ENCODE results near the gene ARHGAP29. TPM values are rescaled to one million over a fixed set of nuclear protein-coding genes. Genes with fewer than 3 reads are reported as not detected.

The ARHGAP29 gene
- total and polyA plus RNA-seq, 2 of the 8 experiments (the other 6 are each of a cell fraction or from before 2014, with no cell fraction given), result 0.57 to 3.2 TPM

DNA sequence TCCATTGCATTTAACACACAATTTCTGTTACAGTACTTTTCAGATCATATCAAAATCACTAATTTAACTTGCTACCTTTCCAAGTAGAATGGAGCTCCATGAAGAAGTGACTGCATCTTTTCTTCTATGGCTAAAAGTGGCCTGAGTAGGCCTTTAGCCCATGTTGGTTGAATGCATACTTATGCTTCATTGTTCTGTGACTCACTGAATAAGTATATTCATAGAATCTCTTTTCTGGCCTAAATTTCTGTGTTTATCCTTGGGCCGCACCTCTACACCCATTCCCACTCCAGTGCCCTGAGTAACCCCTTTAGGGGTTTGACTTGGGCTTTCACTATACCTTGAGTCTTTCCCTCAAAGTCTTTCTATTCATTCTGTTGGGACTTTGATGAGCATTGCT, 42.1 kb upstream of the ARHGAP29 start (continued):
- TF ChIP-seq, protein P1, sequence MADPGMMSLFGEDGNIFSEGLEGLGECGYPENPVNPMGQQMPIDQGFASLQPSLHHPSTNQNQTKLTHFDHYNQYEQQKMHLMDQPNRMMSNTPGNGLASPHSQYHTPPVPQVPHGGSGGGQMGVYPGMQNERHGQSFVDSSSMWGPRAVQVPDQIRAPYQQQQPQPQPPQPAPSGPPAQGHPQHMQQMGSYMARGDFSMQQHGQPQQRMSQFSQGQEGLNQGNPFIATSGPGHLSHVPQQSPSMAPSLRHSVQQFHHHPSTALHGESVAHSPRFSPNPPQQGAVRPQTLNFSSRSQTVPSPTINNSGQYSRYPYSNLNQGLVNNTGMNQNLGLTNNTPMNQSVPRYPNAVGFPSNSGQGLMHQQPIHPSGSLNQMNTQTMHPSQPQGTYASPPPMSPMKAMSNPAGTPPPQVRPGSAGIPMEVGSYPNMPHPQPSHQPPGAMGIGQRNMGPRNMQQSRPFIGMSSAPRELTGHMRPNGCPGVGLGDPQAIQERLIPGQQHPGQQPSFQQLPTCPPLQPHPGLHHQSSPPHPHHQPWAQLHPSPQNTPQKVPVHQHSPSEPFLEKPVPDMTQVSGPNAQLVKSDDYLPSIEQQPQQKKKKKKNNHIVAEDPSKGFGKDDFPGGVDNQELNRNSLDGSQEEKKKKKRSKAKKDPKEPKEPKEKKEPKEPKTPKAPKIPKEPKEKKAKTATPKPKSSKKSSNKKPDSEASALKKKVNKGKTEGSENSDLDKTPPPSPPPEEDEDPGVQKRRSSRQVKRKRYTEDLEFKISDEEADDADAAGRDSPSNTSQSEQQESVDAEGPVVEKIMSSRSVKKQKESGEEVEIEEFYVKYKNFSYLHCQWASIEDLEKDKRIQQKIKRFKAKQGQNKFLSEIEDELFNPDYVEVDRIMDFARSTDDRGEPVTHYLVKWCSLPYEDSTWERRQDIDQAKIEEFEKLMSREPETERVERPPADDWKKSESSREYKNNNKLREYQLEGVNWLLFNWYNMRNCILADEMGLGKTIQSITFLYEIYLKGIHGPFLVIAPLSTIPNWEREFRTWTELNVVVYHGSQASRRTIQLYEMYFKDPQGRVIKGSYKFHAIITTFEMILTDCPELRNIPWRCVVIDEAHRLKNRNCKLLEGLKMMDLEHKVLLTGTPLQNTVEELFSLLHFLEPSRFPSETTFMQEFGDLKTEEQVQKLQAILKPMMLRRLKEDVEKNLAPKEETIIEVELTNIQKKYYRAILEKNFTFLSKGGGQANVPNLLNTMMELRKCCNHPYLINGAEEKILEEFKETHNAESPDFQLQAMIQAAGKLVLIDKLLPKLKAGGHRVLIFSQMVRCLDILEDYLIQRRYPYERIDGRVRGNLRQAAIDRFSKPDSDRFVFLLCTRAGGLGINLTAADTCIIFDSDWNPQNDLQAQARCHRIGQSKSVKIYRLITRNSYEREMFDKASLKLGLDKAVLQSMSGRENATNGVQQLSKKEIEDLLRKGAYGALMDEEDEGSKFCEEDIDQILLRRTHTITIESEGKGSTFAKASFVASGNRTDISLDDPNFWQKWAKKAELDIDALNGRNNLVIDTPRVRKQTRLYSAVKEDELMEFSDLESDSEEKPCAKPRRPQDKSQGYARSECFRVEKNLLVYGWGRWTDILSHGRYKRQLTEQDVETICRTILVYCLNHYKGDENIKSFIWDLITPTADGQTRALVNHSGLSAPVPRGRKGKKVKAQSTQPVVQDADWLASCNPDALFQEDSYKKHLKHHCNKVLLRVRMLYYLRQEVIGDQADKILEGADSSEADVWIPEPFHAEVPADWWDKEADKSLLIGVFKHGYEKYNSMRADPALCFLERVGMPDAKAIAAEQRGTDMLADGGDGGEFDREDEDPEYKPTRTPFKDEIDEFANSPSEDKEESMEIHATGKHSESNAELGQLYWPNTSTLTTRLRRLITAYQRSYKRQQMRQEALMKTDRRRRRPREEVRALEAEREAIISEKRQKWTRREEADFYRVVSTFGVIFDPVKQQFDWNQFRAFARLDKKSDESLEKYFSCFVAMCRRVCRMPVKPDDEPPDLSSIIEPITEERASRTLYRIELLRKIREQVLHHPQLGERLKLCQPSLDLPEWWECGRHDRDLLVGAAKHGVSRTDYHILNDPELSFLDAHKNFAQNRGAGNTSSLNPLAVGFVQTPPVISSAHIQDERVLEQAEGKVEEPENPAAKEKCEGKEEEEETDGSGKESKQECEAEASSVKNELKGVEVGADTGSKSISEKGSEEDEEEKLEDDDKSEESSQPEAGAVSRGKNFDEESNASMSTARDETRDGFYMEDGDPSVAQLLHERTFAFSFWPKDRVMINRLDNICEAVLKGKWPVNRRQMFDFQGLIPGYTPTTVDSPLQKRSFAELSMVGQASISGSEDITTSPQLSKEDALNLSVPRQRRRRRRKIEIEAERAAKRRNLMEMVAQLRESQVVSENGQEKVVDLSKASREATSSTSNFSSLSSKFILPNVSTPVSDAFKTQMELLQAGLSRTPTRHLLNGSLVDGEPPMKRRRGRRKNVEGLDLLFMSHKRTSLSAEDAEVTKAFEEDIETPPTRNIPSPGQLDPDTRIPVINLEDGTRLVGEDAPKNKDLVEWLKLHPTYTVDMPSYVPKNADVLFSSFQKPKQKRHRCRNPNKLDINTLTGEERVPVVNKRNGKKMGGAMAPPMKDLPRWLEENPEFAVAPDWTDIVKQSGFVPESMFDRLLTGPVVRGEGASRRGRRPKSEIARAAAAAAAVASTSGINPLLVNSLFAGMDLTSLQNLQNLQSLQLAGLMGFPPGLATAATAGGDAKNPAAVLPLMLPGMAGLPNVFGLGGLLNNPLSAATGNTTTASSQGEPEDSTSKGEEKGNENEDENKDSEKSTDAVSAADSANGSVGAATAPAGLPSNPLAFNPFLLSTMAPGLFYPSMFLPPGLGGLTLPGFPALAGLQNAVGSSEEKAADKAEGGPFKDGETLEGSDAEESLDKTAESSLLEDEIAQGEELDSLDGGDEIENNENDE (IDR thresholded peaks at IDR 0.05; ENCODE audit: insufficient replicate concordance, low read length), result no peak
- TF ChIP-seq TCF12 (IDR thresholded peaks at IDR 0.05; ENCODE audit: low read depth, low read length) (no peak), TEAD4 (IDR thresholded peaks at IDR 0.05; ENCODE audit: low read depth, low read length) (no peak), PHF8 (conservative IDR thresholded peaks at IDR 0.05; ENCODE audit: low read depth, low read length) (no peak), SIX5 (IDR thresholded peaks at IDR 0.05; ENCODE audit: low read depth, low read length) (no peak), SUZ12 (IDR thresholded peaks at IDR 0.05; ENCODE audit: low read length) (no peak), JUN (IDR thresholded peaks at IDR 0.05; ENCODE audit: low read depth, low read length) (no peak), BCL11A (IDR thresholded peaks at IDR 0.05; ENCODE audit: low read depth in 2 of 2, low read length in 2 of 2) (no peak), RXRA (IDR thresholded peaks at IDR 0.05; ENCODE audit: insufficient read depth, low read depth, low read length) (no peak)
